ENCODE data around the gene SCML2. TPM values are rescaled to one million over a fixed set of nuclear protein-coding genes. Genes with fewer than 3 reads are reported as not detected.

SCML2 gene
- polyA plus RNA-seq, 3 donors: 0.27 to 0.41 (median 0.27) TPM

DNA sequence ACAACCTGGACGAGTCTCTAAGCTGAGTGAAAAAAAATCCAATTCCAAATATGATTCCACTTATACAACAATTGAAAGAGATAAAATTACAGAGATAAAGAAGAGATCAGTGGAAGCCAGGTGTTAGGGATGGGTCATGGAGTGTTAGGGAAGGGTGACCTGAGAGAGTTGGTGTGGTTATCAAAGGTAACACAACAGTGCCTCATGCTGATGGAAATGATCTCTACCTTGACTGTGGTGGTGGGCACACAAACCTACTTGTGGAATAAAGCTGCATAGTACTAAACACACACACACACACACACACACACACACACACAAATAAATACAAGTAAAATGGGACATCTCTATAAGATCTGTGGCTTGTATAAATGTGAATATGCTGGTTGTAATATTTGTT lies 159.8 kb downstream of the SCML2 start:
- H3K36me3 Mint-ChIP-seq: no peaks in the 10 kb centered on the region
- Histone ChIP-seq H3K4me2 (replicated peaks; ENCODE audit: extremely low read depth, low read length, poor library complexity, severe bottlenecking) (no peak overlapping the region), H2AFZ (ENCODE audit: insufficient read depth, low read depth, low read length, poor library complexity, severe bottlenecking) (no peak overlapping the region), H3K9me3 (replicated peaks in 1 of 2; ENCODE audit: control insufficient read depth in 1 of 2, insufficient read depth in 1 of 2, low read length in 2 of 2) (no peaks in the 10 kb centered on the region), H3K4me1 (ENCODE audit: control insufficient read depth in 1 of 2, insufficient read depth in 2 of 2, low read length in 2 of 2) (no peaks in the 10 kb centered on the region), H3K27ac (ENCODE audit: low read depth in 1 of 2, low read length in 2 of 2) (no peak overlapping the region), H4K20me1 (ENCODE audit: insufficient read depth, low read length) (no peaks in the 10 kb centered on the region), H3K79me2 (ENCODE audit: insufficient read depth, low read length) (no peaks in the 10 kb centered on the region), H3K4me3 (replicated peaks in 1 of 3; ENCODE audit: low read depth in 2 of 3, low read length in 3 of 3) (no peak overlapping the region), H3K27me3 (ENCODE audit: control insufficient read depth in 2 of 2, insufficient read depth in 2 of 2, low read length in 2 of 2) (no peaks in the 10 kb centered on the region), H3K9ac (ENCODE audit: insufficient read depth, low read length, poor library complexity, severe bottlenecking) (no peak overlapping the region), H3K36me3 (replicated peaks in 1 of 2; ENCODE audit: control insufficient read depth in 1 of 2, insufficient read depth in 2 of 2, low read length in 2 of 2) (no peaks in the 10 kb centered on the region)
- H3K9me3 Mint-ChIP-seq: peaks cover 0 to 4% (median 2%) of the 10 kb centered on the region in 7 donors
- TF ChIP-seq, protein P1, sequence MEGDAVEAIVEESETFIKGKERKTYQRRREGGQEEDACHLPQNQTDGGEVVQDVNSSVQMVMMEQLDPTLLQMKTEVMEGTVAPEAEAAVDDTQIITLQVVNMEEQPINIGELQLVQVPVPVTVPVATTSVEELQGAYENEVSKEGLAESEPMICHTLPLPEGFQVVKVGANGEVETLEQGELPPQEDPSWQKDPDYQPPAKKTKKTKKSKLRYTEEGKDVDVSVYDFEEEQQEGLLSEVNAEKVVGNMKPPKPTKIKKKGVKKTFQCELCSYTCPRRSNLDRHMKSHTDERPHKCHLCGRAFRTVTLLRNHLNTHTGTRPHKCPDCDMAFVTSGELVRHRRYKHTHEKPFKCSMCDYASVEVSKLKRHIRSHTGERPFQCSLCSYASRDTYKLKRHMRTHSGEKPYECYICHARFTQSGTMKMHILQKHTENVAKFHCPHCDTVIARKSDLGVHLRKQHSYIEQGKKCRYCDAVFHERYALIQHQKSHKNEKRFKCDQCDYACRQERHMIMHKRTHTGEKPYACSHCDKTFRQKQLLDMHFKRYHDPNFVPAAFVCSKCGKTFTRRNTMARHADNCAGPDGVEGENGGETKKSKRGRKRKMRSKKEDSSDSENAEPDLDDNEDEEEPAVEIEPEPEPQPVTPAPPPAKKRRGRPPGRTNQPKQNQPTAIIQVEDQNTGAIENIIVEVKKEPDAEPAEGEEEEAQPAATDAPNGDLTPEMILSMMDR (IDR thresholded peaks at IDR 0.05): no peak
- no peak overlapping the region for H3K4me3 Mint-ChIP-seq
- H3K27ac Mint-ChIP-seq: no peak overlapping the region
- no peaks in the 10 kb centered on the region for H3K4me1 Mint-ChIP-seq
- no CpG with 5 or more reads among the region's 1 CpG for WGBS (ENCODE audit: insufficient coverage)
- no peak for DNase-seq
- peaks cover 0 to 4% (median 0%) of the 10 kb centered on the region in 3 donors for H3K27me3 Mint-ChIP-seq (ENCODE audit: low read depth in 3 of 3)
- intact Hi-C loops (cut with micrococcal nuclease): no loop called here

Small RNA genes lying within 50 kb of the gene (small RNA-seq; reads per million reads assigned to genes)
- not detected for gene RF00019 (ENCODE audit: insufficient read length, low read depth)
- not detected for gene TMSB10P2 (ENCODE audit: insufficient read length, low read depth)

Other genes starting within 250 kb of the SCML2 start
- gene BEND2, start 133.8 kb downstream of the SCML2 start, polyA plus RNA-seq: under 1 TPM in 2 of 3 donors, not detected in 1; 0.04 to 0.14 TPM
- 1 to 10 TPM in 2 of 3 donors, under 1 TPM in 1; 0.54 to 3.6 (median 1.4) TPM for gene CDKL5, start 70.9 kb upstream of the SCML2 start, polyA plus RNA-seq